MM.1S (cell line): ENCODE results near the gene CMTM7.

Experiments used
- DNase-seq: peaks from one replicate; pipeline ENCODE4 v3.0.0-alpha.2; 2015
- H2AFZ ChIP-seq: fragments of 300-600 bp; sonication (generic); 2 replicates; pipeline ENCODE4 v1.6.0; 2016; ENCODE audit warnings: antibody characterized with exemption, low read length
- H3F3A ChIP-seq: fragments of 300-600 bp; sonication (generic); 2 replicates; pipeline ENCODE4 v1.6.1; 2016; ENCODE audit warnings: mild to moderate bottlenecking, antibody characterized with exemption, low read length, moderate library complexity, mixed read lengths; ENCODE audit not compliant: insufficient read depth
- H3K27ac ChIP-seq: fragments of 300-600 bp; sonication (generic); 2 replicates; pipeline ENCODE4 v1.5.1; 2016; ENCODE audit warnings: mild to moderate bottlenecking, low read length
- H3K27me3 ChIP-seq: fragments of 300-600 bp; sonication (generic); replicated peaks from 2 replicates; pipeline ENCODE4 v1.6.0; 2016; ENCODE audit warnings: low read length; ENCODE audit not compliant: insufficient read depth
- H3K36me3 ChIP-seq: fragments of 300-600 bp; sonication (generic); replicated peaks from 2 replicates; pipeline ENCODE4 v1.6.1; 2016; ENCODE audit warnings: mild to moderate bottlenecking, low read length, mixed read lengths; ENCODE audit not compliant: insufficient read depth
- H3K4me1 ChIP-seq: fragments of 300-600 bp; sonication (generic); 2 replicates; pipeline ENCODE4 v1.6.1; 2016; ENCODE audit warnings: low read length, mixed read lengths
- H3K4me2 ChIP-seq: fragments of 300-600 bp; sonication (generic); 2 replicates; pipeline ENCODE4 v1.6.0; 2016; ENCODE audit warnings: low read depth, low read length
- H3K4me3 ChIP-seq: fragments of 300-600 bp; sonication (generic); 2 replicates; pipeline ENCODE4 v1.5.1; 2016; ENCODE audit warnings: low read length, mixed read lengths
- H3K79me2 ChIP-seq: fragments of 300-600 bp; sonication (generic); 2 replicates; pipeline ENCODE4 v1.6.1; 2016; ENCODE audit warnings: mixed run types, low read length, mixed read lengths
- H3K9ac ChIP-seq: fragments of 300-600 bp; sonication (generic); 2 replicates; pipeline ENCODE4 v1.6.1; 2016; ENCODE audit warnings: low read length, mixed read lengths
- H3K9me2 ChIP-seq: fragments of 300-600 bp; sonication (generic); replicated peaks from 2 replicates; pipeline ENCODE4 v1.6.1; 2016; ENCODE audit warnings: mild to moderate bottlenecking, low read length, mixed read lengths; ENCODE audit not compliant: insufficient read depth
- H3K9me3 ChIP-seq: fragments of 300-600 bp; sonication (generic); replicated peaks from 2 replicates; pipeline ENCODE4 v1.6.1; 2016; ENCODE audit warnings: mild to moderate bottlenecking, low read length, mixed read lengths; ENCODE audit not compliant: insufficient read depth
- H4K20me1 ChIP-seq: fragments of 300-600 bp; sonication (generic); 2 replicates; pipeline ENCODE4 v1.6.1; 2016; ENCODE audit warnings: mild to moderate bottlenecking, low read length, moderate library complexity, mixed read lengths; ENCODE audit not compliant: insufficient read depth
- CTCF ChIP-seq: fragments of 300-600 bp; sonication (generic); IDR thresholded peaks from 2 replicates; pipeline ENCODE4 v1.5.1; 2016; ENCODE audit warnings: antibody characterized with exemption, low read length, mixed read lengths
- EZH2 ChIP-seq: fragments of 300-600 bp; sonication (generic); optimal IDR thresholded peaks from 2 replicates; pipeline ENCODE3; 2017; ENCODE audit warnings: low read depth, mild to moderate bottlenecking, antibody characterized with exemption, low read length, mixed read lengths
- EZH2phosphoT487 ChIP-seq: fragments of 300-600 bp; sonication (generic); IDR thresholded peaks from 2 replicates; pipeline ENCODE4 v1.6.1; 2018; ENCODE audit warnings: antibody characterized with exemption, low read length

The CMTM7 gene

DNA sequence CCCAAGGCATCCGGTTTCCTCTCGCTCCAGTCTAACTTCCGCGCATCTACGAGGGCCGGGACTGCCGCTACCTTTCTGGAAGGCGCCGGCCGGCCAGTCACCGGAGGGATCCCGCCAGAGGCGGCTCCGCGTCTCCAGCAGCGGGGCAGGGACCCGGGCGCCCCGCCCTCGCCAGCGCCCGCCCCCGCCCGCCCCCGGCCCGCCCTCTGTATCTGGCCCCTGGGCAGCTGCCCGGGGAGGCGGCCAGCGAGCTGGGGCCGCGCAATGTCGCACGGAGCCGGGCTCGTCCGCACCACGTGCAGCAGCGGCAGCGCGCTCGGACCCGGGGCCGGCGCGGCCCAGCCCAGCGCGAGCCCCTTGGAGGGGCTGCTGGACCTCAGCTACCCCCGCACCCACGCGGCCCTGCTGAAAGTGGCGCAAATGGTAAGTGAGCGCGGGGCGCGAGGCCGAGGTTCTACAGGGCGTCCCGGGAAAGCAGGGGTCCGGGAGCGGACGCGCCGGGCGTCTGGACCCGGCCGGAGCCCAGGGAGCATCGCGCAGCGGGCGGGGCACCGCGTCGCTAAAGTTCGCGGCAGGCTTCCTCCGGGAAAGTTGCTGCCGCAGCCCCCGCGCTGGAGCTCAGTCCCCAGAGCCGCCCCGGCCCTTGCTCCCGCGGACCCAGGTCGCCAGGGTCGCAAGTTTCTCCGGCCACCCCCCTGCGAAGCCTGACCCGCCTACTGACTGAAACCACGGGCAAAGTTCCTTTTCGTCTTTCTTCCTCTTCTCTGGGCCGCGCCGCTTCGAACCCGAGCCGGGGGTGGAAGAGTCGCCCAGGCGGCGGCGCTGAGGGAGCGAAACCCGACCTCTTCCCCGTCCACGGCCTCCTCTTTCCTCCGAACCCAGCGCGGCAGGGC is at the start of gene CMTM7:
Gene CMTM7, plus strand, starts transcription at position 211 of the 893 bp plus-strand sequence. Its CDS starts 54 bp downstream, at position 265.
- H3K27me3 ChIP-seq, result no peaks in the 10 kb centered on the region
- peak within 1 kb of the TSS; percentile 57; the same call in 1 of the 2 replicates for H3K9ac ChIP-seq
- H3K9me2 ChIP-seq, result no peaks in the 10 kb centered on the region
- no peaks in the 10 kb centered on the region for H4K20me1 ChIP-seq
- H3K79me2 ChIP-seq, result no peaks in the 10 kb centered on the region
- DNase-seq, result peak; percentile 67
- H3K9me3 ChIP-seq, result no peaks in the 10 kb centered on the region
- H3K4me1 ChIP-seq, result peaks cover 3% of the 10 kb centered on the region; the same call in 1 of the 2 replicates
- peak within 1 kb of the TSS; percentile 84 for H2AFZ ChIP-seq
- TF ChIP-seq CTCF, result no peak
- TF ChIP-seq EZH2phosphoT487, result no peak
- no peak for TF ChIP-seq EZH2
- peak within 1 kb of the TSS; percentile 83 for H3K4me2 ChIP-seq
- H3K4me3 ChIP-seq, result peak within 1 kb of the TSS; percentile 86
- H3K36me3 ChIP-seq, result no peaks in the 10 kb centered on the region
- H3K27ac ChIP-seq, result no peak within 1 kb of the TSS
- H3F3A ChIP-seq, result no peaks in the 10 kb centered on the region

DNA sequence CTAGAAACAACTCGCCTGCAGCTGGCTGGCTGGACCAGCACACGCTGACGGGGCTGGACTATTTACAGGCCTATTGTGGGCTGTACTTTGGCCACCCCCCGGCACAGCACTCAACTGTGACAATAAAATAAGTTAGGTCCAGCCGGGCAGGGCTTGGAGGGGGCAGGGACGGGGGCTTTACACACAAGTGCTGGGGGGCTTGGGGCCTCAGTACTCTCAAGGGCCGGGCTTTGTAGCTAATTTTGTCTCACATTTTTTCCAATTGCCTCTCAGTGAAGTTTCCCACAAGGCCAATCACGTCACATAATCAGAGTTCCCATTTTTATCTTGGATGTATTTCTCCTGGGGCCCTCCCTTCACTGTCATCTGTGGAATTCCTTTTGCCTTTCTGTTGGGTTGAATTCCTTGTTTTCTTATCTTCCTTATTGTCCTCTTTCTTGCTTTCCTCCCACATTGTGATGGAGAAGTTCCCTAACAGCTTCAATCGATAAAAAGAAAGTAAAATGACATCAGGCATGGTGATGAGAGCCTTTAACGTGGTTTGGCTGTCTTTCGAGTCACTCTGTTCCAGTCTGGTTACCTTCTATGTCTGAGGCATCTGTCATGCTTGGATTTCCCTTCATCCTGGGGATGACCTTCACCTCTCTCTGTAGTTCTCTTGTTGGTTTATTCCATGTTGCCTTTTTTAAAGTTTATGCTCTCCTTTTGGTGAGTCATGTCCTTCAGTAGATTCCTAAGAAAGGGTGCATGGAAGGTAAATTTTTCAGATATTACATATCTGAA is 44.1 kb upstream of the CMTM7 start:
- Histone ChIP-seq H3K4me3 (no peak overlapping the region), H3K36me3 (no peaks in the 10 kb centered on the region), H3K4me1 (no peaks in the 10 kb centered on the region), H3K9me2 (no peaks in the 10 kb centered on the region), H2AFZ (no peak overlapping the region), H3F3A (no peaks in the 10 kb centered on the region), H3K4me2 (no peak overlapping the region), H3K79me2 (no peaks in the 10 kb centered on the region), H3K27ac (no peak overlapping the region), H4K20me1 (no peaks in the 10 kb centered on the region), H3K9ac (no peak overlapping the region), H3K27me3 (no peaks in the 10 kb centered on the region), H3K9me3 (no peaks in the 10 kb centered on the region)
- DNase-seq, result no peak
- TF ChIP-seq EZH2, result no peak
- no peak for TF ChIP-seq EZH2phosphoT487
- TF ChIP-seq CTCF, result no peak

- Histone ChIP-seq H3K27me3 (no peaks in the 10 kb centered on the region), H3K9me2 (no peaks in the 10 kb centered on the region), H2AFZ (no peak overlapping the region), H3K36me3 (no peaks in the 10 kb centered on the region), H3K4me1 (no peaks in the 10 kb centered on the region), H4K20me1 (no peaks in the 10 kb centered on the region), H3K9me3 (no peaks in the 10 kb centered on the region), H3K9ac (no peak overlapping the region), H3K4me2 (no peak overlapping the region), H3K79me2 (no peaks in the 10 kb centered on the region), H3F3A (no peaks in the 10 kb centered on the region), H3K27ac (no peak overlapping the region), H3K4me3 (no peak overlapping the region)
- DNase-seq, result no peak
- TF ChIP-seq CTCF (no peak), EZH2phosphoT487 (no peak), EZH2 (no peak)
Observed at GRCh38 chr3:32349184-32349583, 42.5 kb upstream of the CMTM7 start.
